C4-2B (cell line): ENCODE measurements around the gene NEK8.

ENCODE experiments used
- ZFX ChIP-seq: fragments of 450-650 bp; IDR thresholded peaks from 2 replicates; pipeline ENCODE4 v1.6.1; 2017
- TF ChIP-seq, protein P1 (sequence below): fragments of 450-650 bp; conservative IDR thresholded peaks from 2 replicates; pipeline ENCODE4 v1.5.1; 2017; ENCODE audit warnings: mild to moderate bottlenecking

DNA sequence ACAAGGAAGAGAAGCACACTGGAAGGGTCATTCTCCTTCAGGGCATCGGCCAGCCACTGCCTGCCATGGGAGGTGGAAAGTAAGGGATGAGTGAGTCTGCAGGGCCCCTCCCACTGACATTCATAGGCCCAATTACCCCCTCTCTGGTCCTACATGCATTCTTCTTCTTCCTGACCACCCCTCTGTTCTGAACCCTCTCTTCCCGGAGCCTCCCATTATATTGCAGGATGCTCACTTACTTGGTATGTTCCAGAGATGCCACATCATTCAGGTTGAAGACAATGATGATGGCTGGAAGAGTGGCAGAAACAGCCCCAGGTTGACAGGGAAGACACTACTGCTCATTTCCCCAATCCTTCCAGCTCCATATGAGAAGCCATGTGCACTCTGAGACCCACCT lies 13.4 kb upstream of the NEK8 start:
- TF ChIP-seq, protein P1, sequence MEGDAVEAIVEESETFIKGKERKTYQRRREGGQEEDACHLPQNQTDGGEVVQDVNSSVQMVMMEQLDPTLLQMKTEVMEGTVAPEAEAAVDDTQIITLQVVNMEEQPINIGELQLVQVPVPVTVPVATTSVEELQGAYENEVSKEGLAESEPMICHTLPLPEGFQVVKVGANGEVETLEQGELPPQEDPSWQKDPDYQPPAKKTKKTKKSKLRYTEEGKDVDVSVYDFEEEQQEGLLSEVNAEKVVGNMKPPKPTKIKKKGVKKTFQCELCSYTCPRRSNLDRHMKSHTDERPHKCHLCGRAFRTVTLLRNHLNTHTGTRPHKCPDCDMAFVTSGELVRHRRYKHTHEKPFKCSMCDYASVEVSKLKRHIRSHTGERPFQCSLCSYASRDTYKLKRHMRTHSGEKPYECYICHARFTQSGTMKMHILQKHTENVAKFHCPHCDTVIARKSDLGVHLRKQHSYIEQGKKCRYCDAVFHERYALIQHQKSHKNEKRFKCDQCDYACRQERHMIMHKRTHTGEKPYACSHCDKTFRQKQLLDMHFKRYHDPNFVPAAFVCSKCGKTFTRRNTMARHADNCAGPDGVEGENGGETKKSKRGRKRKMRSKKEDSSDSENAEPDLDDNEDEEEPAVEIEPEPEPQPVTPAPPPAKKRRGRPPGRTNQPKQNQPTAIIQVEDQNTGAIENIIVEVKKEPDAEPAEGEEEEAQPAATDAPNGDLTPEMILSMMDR: no peak
- TF ChIP-seq ZFX: no peak
